DMS153 (cell line): Measurements from ENCODE around the gene FOXJ3.

Source experiments
- DNase-seq: peaks from one replicate; lab custom pipeline; 2025; lab: John Stamatoyannopoulos, UW

Gene FOXJ3

DNA sequence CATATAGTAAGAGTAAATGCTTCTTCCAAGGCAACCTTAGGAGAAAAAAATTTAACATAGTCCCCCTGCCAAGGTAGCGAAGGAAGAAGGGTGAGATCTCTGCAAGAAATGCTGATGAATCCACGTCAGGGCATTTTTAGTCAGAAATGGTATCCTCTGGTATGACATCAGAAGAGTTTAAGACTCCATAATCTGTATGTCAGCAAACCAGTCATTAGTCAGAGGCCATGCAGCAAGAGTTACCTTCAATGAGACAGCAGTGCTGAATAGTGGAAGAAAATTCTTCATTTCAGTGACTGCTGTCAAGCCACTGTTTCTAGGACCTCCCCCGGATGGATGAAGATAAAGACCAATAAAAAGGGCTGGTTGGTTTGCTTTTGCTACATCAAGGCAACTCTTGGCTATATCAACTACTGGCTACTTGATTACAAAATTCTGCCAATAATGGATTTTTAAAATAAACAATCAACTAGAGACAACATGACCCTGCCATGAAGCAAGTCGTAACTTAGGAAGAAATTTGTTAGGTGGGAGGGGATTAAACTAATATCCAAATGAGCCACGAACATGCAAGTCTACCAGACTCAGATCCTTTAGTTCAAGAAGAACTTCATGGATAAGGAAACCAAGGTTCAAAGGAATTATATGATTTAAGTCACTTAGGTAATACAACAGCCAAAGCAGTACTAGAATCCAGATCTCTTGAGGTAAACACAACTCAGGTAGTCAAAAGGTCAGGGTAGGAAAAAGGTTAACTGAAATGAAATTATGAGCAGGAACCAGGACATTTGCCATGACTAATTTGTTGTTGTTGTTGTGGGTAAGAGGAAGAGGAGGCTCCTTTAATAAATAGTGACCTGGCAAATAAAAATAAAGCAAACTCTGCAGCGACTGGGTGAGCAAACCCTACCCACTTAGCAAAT lies 144.8 kb downstream of the FOXJ3 start:
- no peak for DNase-seq

GRCh38 chr1:42186152-42186551 lies 148.9 kb downstream of the FOXJ3 start:
- DNase-seq: no peak

DNA sequence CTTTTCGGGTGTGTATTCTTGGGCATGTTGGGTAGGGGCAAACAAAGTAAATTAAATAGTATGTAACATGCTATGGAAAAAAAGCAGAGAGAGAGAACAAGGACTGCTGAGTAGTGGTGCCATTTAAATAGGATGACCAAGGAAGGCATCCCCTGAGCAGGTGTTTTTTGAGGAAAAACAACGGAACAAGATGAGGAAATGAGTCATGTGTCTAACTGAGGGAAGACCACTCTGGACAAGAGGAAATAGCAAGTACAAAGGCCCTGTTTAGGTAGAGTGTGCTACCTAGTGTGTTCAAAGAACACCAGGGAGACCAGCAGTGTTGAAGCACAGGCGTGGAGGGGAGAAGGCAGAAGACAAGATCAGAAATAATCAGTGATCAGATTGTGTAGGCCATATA lies 150.4 kb downstream of the FOXJ3 start:
- DNase-seq: no peak

- no peak for DNase-seq
Measured at GRCh38 chr1:42183957-42184268, 151.1 kb downstream of the FOXJ3 start.

DNA sequence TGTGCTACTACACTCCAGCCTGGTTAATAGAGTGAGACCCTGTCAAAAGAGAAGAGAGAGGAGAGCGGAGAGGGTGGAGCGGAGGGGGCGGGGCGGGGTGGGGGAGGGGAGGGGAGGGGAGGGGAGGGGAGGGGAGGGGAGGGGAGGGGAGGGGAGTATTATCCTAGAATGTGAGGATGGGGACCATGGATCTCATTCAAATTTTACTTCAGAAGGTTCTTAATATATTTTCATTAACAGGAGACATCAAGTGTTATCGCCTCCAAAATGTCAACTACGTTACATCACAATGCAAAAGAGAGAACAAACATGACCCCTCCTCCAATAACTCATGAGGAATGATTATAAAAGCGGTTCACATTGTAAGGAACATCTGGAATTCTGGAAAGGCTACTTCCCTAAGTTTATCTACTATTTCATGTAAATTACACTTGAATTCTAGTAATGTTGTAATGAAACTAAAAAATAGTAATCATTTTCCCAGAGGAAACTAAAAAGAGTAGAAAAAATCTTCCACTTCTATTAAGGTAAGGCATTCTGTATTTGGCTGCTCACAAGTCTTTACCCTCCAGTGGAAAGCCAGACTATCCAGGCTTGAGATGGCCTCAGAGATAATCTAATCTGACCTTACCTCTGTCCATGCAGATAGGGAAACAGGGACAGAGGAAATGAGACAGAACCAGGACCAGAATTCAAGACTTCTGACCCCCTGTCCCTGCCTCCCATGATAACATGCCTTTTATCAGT lies 151.7 kb downstream of the FOXJ3 start:
- no peak for DNase-seq

- no peak for DNase-seq
Measured at GRCh38 chr1:42181687-42182086, 153.3 kb downstream of the FOXJ3 start.

DNA sequence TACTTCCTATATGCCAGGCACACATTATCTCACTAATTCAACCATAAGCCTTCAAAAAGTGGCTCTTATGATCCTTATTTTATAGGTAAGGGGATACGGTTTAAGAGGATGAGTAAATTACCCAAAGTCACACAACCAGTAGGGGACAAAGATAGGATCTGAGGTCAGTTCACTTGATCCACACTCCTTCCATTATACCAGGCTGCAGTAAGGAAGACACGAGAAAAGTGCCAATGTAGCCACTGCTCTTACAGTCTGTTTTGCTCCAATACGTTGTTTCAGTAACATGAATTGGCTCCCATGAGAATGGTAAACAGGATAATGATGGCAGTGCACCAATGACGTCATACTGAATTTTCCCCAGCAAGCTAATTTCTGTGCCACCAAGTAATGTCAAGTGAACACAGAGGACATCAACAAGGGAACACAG lies 155.1 kb downstream of the FOXJ3 start:
- DNase-seq: peak; percentile 56

GRCh38 chr1:42179275-42179674 lies 155.8 kb downstream of the FOXJ3 start:
- no peak for DNase-seq

- DNase-seq: no peak
Measured at GRCh38 chr1:42178249-42178648, 156.8 kb downstream of the FOXJ3 start.

DNA sequence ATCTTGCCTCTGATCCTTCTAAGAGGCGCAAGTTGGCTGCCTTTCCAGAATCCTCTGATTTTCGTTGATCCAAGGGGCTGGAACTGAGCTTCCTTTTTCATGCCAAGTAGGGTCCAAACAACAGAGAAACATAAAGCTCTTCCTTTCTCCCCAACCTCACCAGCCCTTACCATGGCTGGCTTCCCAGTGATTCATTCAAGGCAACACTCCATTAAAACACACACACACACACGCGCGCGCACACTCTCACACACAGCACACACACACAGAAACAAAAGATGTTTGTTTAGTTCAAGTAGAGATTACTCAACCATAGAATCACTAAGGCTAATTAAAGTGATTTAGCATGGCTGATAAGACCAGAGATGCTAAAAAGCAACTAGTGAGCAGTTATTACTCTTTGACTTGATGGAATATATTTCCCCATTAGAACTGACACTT lies 157.5 kb downstream of the FOXJ3 start:
- DNase-seq: peak; percentile 85

- peak; percentile 41 for DNase-seq
Measured at GRCh38 chr1:42176902-42177519, 158.0 kb downstream of the FOXJ3 start.

- DNase-seq: no peak
Measured at GRCh38 chr1:42175314-42176054, 159.6 kb downstream of the FOXJ3 start.

DNA sequence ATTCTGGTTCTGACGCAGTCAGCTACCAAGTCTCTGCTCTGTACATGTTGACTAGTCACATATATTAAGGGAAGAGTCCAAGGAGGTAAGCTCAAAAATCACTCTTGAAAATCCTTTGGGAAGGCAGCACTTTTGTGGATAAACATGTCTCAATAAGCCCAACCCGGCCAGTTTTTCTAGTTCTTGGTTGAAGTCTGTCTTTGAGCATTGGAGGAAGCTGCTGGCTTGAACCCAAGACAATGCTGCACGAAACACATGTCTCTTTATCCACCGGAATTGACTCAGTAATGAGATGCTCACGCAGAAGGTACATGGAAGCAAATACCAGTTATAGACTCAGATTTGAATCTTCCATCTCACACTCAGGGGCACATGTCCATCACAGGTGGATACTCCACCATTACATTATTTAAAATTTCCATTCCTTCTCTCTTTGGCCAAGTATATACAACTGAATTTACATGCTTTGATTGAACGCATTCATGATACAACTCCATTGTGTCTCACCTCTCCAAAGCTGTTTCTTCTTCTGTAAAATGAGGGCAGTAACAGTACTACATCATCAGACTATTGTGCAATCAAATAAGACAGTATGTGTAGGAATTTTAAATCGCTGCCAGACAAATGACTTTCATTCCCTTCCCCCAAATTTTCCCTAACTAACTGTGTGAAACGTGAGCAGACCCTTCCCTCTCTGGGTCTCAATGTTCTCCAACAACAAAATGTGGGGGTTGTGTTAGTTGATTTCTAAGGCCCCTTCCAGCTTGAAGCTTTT lies 160.9 kb downstream of the FOXJ3 start:
- DNase-seq: no peak

- peak; percentile 72 for DNase-seq
Measured at GRCh38 chr1:42173155-42173933, 161.7 kb downstream of the FOXJ3 start.

DNA sequence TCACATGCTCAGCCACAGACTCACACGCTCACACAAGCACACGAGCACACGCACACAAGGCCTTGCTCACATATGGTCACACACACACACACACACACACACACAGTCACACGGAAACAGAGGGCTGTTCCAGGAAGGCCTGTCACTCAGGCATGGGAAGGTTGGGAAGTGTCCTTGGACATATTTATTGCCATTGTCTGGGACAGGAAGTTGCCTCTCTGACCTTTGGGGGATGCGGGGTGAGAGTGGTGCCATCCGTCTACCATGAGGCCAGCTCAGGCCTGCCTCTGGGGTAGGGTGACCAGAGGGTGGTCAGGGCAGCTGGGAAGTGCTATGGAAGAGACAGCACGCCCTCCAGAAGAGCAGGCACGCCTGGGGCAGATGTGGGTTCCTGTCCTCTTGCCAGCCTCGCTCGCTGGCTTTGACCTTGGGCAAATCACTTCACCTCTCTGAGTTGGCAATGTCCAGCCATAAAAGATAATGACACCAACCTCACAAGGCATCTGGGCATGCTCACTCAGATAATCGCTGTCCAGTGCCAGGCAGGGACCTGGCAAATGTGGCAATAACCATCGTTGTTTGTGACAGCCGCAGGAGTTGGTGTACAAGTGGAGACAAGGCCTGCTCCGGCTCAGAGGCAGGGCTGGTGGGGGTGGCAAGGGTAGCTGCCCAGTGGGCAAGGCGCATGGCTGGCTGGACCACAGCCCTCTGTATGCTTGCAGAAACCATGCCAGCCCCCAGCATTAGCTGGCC lies 162.5 kb downstream of the FOXJ3 start:
- peak; percentile 61 for DNase-seq

DNA sequence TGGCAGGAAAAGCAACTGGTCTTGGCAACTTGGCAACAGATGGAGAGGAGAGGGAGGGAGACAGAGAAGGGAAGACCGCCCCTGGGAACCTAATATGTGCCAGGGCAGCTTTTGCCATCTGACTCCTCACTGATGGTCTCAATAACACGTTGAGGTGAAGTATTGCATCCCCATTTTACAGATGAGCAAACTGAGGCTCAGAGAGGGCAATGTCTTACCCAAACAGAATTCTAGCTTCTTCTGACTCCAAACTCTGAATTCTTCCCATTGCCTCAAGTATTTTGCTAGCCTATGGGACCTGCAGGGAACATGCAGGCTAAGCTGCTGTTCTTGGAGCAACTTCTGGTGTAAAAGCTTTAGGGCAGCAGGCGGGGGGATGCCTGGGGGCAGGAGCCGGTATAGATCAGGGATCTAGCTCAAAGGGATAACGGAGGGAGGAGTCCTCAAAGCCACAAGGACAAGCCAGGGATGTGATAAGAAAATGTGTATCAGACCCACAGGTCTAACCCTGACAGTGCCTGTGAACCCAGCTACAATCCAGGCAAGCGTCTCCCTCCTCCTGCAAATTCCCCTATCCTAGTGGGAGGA lies 163.3 kb downstream of the FOXJ3 start:
- no peak for DNase-seq

- peak; percentile 52 for DNase-seq
Measured at GRCh38 chr1:42170779-42171621, 164.0 kb downstream of the FOXJ3 start.

- DNase-seq: peak; percentile 80
Measured at GRCh38 chr1:42168763-42169162, 166.3 kb downstream of the FOXJ3 start.

GRCh38 chr1:42168391-42168670 lies 166.7 kb downstream of the FOXJ3 start:
- no peak for DNase-seq
